Left hindlimb (tissue), 1 donor: ENCODE measurements around the gene CKS1B.

ENCODE experiments used
- DNase-seq: peaks from one replicate; pipeline ENCODE4 v3.0.0-alpha.2; 2018

Gene CKS1B

GRCh38 chr1:154988058-154988954, 13.8 kb downstream of the CKS1B start:
- DNase-seq = peak; percentile 19

DNA sequence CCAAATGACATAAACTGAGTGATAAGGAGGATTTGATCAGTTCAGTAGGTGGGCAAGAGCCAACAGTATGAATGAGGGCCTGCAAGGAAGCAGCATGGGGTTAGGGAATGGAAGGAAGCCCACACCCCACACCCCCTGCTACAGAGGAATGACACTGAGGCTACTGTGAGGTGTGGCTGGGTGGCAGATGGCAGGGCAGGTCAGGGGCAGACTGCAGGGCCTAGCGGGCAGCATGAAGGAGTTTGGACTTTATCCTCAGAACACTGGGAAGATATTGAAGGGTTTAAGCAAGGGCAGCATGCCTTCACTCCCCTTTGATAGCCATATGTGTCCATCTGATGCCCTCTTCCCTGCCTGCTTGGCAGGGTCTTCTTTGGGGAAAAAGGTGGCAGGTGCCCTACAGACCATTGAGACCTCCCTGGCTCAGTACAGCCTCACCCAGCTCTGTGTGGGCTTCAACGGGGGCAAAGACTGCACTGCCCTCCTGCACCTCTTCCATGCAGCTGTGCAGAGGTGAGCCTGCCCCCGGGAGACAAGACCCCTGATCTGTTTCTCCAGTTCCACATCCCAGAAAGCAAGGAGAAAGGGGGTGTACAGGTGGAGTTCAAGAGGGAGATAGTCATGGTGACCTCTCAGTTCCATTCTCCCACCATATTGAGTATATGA, 14.8 kb downstream of the CKS1B start:
- no peak for DNase-seq

- no peak for DNase-seq
Observed at GRCh38 chr1:154990276-154990675, 15.8 kb downstream of the CKS1B start.

DNA sequence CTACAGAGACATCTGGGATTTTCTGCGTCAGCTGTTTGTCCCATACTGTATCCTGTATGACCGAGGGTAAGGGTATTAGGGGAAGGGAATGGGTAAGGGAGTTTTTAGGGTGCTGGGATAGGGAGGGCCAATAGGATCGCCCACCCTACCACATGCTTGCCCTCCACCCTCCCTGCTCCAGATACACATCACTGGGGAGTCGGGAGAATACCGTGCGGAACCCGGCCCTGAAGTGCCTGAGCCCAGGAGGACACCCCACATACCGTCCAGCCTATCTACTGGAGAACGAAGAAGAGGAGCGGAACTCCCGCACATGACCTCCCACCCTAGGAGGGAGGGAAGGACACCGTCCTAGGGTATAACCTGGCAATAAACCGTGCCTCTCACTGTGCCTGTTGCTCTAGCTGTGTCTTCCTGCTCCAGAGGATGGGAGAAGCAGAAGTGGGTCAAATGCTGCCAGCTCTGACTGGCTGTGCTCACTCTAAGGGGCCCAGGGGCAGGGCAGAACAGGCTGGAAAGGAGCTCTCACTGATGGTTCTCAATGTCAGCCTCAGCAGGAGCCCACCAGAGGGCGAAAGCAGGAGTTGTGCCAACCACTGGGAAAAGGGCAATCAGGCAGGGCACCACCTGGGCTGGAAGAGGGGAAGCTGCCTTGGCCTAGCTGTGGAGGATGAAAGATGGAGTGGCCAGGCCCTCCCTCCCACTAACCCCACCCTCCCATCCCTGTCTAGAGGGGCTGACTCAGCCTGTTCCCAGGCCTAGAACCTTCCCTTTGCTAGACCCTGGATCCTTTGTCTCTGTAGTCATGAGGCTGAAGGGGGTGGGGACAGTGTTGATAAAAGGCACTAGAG, 18.5 kb downstream of the CKS1B start:
- DNase-seq = peak; percentile 33

DNA sequence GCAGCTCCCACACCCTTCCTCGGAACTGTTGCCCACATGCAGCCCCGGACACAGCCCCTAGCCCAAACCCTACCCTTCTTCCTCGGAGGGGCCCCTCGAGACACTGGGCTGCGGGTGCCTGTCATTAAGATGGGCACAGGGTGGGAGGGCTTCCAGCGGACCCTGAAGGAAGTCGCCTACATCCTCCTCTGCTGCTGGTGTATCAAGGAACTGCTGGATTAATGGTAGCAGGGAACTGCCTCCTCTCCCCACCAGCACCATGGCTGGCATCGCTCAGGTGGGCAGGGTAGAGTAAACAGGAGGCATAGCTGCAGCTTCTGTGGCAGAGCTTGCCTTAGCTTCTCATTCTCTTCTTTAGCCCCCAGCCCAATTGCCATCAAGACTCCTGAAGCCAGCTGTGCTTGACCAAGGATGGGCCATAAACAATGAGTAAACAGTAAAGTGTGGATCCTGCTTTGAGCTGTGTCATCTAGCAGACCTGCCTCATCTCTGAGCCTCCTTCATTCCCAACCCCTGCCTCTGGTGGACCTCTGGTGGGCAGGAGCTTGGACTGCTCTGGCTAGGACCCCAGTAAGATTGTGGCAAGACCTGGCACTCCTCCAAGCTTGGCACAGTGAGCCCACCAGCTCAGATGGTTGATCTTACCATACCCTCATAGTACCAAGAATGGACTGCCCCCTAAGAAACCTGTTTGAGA, 19.2 kb downstream of the CKS1B start, which contains the start of gene LENEP:
LENEP (plus strand) TSS at position 15 of the 697 bp plus-strand sequence; CDS start at position 37, 22 bp downstream.
- peak; percentile 21 for DNase-seq

GRCh38 chr1:154994269-154994587, 19.7 kb downstream of the CKS1B start:
- no peak for DNase-seq

DNA sequence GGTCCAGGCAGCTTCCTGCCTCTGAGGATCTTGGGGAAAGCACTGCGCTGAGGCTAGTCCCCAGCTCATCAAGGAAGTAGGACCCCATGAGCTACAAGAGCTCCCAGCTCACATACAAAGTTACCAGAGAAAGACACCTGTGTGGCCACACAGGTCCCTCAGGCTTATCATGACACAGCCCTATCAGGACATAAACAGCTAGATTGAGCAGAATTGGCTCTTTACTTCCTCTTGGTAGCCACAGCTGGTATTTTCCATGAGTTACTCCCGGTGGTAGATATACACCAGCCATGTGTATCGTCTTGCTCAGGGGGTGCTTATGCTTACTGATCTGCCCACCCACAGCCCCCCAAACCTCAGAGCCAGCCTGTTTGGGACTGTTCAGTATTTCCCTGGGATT, 20.1 kb downstream of the CKS1B start:
- peak; percentile 26 for DNase-seq

GRCh38 chr1:154995301-154995983, 21.0 kb downstream of the CKS1B start:
- peak; percentile 51 for DNase-seq

GRCh38 chr1:154996966-154997701, 22.7 kb downstream of the CKS1B start:
- peak; percentile 29 for DNase-seq

GRCh38 chr1:154998201-154998780, 23.8 kb downstream of the CKS1B start:
- peak; percentile 19 for DNase-seq

- peak; percentile 82 for DNase-seq
Observed at GRCh38 chr1:154998818-154999570, 24.5 kb downstream of the CKS1B start.

DNA sequence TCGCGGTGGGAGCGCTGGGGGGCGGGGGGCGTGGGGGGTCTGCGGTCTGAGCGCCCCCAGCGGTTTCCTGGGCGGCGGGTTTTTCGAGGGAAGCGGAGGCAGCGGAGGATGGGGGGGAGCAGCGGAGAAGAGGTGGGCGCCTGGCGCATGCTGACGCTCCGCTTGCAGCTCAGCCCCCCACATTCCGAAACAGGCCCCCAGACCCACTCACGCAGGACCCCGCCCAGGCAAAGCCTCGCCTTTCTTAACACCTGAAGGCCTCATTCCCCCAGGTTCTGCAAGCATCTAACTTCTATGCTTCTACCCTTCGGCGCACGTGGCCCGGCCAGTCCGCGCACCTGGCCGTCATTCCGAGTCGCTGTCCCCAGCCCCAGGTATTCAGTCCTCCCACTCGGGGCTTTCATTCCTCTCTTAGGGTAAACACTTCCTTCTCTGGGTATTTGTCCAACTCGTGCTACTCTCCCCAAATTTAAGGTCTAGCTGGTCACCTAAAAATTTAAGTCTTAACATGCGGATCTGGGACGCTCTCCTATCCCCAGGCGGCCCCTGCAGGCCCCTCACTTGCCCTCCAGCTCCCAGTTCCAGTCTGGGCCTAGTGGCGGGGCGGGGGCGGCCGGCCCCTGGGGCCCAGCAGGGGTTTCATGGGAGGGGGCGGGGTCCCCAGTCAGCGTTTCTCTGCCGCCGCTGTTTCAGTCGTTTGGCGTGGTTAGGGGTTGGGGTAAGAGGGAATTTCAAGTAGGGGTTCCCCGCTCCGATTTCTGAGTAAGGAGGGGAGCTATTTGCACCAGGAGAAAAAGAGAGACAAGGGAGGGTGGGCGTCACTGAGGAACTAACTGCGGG, 25.3 kb downstream of the CKS1B start:
- no peak for DNase-seq

- no peak for DNase-seq
Observed at GRCh38 chr1:155000411-155000725, 25.9 kb downstream of the CKS1B start.

DNA sequence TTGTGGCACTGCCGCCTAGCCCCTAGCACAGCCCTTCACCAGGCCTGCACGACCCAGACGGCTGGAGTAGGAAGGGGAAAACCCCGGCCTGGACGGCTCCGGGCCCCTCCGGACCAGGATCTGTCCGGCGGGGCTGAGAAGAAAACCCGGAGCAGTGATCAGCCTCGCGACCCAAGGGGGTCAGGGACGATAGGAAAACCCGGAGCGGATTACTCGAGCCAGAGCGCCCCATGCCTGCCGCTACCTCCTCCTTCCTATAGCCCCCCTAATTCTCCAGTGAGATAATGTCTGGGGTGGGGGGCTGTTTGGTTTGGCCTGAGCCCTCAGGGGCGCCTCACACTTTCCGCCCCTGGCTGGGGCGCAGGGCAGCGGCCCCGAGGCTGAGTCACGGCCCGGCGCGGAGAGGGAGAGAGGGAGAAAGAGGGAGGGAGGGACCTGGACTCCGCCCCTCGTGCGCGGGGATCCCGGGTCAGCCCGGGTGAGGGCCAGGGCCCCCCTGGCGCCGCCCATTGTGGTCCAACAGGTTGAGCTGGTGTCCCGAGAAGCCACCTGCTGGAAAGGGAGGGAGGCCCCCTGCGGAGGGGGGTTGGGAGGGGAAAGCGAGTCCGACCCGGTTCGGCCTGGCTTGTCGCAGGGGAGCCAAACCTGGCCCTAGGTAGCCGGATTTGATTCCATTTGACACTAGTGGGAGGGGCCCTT, 26.4 kb downstream of the CKS1B start:
- DNase-seq = peak; percentile 93

DNA sequence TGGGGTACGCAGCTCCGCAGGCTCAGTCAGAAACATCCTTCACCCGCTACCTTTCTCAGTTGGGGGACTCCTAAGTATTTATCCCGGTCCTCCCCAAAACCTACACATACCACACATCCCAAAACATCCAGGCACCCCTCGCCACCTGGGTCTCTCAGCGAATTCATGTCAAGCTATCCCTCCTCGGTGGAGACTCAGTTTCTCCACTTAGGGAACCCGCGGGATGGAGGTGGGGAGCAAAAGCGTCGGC, 26.9 kb downstream of the CKS1B start:
- no peak for DNase-seq

DNA sequence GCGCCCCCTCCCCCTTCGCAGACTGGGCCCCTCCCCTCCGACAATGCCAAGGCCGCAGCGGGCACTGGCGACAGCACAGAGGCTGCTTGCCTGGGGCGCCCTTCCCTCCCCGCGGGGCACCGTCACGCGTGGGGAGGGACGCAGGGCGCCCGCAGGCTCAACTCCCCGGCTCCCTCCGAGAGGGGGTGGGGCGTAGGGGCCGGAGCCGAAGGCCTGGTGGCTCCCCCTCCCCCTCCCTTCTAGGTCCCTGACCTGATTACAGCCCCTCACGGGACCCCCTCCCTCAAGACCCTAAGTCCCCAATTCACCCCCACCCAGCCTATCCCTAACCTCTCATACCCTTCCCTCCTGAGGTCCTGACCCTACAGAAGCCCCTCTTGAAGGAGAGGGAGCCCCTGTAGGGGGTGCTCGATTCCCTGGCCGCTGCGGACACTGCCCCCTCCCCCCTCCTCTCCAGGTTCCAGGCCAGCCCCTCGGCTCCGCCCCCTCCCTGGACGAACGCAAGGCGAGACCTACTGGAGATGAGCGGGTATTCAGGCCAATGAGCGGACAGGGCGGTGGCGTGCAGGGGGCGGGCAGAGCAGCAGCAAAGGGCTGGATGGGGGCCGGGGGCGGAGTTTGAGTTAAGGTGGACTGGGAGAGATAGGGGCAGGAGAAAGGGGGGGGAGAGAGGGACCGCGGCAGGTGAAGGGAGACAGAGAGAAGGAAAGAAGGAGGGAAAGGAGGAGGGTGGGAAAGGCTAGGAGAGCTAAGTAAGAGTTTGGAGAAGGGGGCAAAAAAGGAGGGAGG, 27.4 kb downstream of the CKS1B start:
- peak; percentile 100 for DNase-seq

GRCh38 chr1:155002464-155003226, 28.2 kb downstream of the CKS1B start, which contains the start of gene ZBTB7B:
Gene ZBTB7B, plus strand, starts transcription at chr1:155002802. Its CDS starts 11,859 bp downstream, at chr1:155014661.
- peak; percentile 65 for DNase-seq
